Activated CD8-positive, alpha-beta T cell treated with anti-CD3 and anti-CD28 coated beads, Interleukin-2, amount 10 ng/mL, durations not matched to agents 7 days and 5 days (primary cell): ENCODE measurements around the gene FAM180A. TPM values are rescaled to one million over a fixed set of nuclear protein-coding genes. Genes with fewer than 3 reads are reported as not detected.
"Not testable (repeated sequence)": the region's sequence is repeated elsewhere in the genome, so short reads cannot be mapped to it uniquely, and the experiment has no call there.

ENCODE experiments used
- ATAC-seq: fragments of 150-1000 bp; cut with Tn5 transposase; one replicate; pipeline ENCODE4 v1.10.0; 2021; ENCODE audit warnings: moderate library complexity
- CTCF ChIA-PET: fragments of 350-600 bp; sonication (Branson Sonifier 250); formaldehyde crosslinking; loops from one replicate; lab custom pipeline; 2021; ENCODE audit warnings: antibody characterized with exemption; lab: Charles Lee
- POLR2A ChIA-PET: fragments of 350-600 bp; sonication (Branson Sonifier 250); formaldehyde crosslinking; loops from one replicate; lab custom pipeline; 2021; ENCODE audit warnings: antibody characterized with exemption; lab: Charles Lee
- DNase-seq: peaks from one replicate; pipeline ENCODE4 v3.0.0-alpha.2; 2020
- H3K27ac Mint-ChIP-seq: one replicate; pipeline ENCODE4 v1.8.0; 2021; ENCODE audit warnings: mild to moderate bottlenecking, mixed read lengths
- H3K27me3 Mint-ChIP-seq: one replicate; pipeline ENCODE4 v1.8.0; 2021; ENCODE audit warnings: low read depth, mixed read lengths
- H3K36me3 Mint-ChIP-seq: one replicate; pipeline ENCODE4 v1.8.0; 2021; ENCODE audit warnings: low read depth, mixed read lengths
- H3K4me1 Mint-ChIP-seq: one replicate; pipeline ENCODE4 v1.8.0; 2021; ENCODE audit warnings: low read depth, mixed read lengths
- H3K4me3 Mint-ChIP-seq: one replicate; pipeline ENCODE4 v1.8.0; 2021; ENCODE audit warnings: mild to moderate bottlenecking, mixed read lengths
- H3K9me3 Mint-ChIP-seq: one replicate; pipeline ENCODE4 v1.8.0; 2022; ENCODE audit warnings: mixed read lengths; ENCODE audit not compliant: insufficient read depth
- total RNA-seq, 2 experiments: library from RNA; stranded (reverse); gene quantifications; one replicate each; pipeline ENCODE4 v1.2.3, GENCODE V29; 2021

FAM180A gene
- total RNA-seq, 2 experiments from 2014 or later, result not detected

DNA sequence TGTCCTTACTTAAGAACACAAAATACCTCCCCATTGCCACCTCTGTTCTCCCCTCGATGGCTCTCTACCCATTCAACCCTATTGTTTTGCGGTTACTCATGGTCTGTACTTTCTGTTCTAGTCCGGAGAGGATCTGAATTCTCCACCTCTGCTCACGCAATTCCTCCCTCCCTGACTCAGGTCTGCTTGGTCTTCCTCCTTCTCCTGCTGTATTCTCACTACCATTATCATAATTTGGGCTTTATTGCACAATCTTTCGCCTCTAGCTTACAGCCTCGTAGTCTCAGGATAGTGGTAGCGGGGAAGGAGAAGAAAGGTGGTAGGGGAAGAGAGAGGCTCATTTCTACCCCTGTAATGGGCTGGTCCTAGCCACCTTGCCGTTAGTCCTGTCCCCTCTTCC, 35.4 kb upstream of the FAM180A start:
- CTCF ChIA-PET, result no interaction called here
- no peaks in the 10 kb centered on the region for H3K4me1 Mint-ChIP-seq
- DNase-seq, result no peak
- POLR2A ChIA-PET, result no interaction called here
- H3K27me3 Mint-ChIP-seq, result peaks cover 25% of the 10 kb centered on the region
- no peaks in the 10 kb centered on the region for H3K36me3 Mint-ChIP-seq
- H3K4me3 Mint-ChIP-seq, result no peak overlapping the region
- no peak for ATAC-seq
- no peak overlapping the region for H3K27ac Mint-ChIP-seq
- no peaks in the 10 kb centered on the region for H3K9me3 Mint-ChIP-seq

DNA sequence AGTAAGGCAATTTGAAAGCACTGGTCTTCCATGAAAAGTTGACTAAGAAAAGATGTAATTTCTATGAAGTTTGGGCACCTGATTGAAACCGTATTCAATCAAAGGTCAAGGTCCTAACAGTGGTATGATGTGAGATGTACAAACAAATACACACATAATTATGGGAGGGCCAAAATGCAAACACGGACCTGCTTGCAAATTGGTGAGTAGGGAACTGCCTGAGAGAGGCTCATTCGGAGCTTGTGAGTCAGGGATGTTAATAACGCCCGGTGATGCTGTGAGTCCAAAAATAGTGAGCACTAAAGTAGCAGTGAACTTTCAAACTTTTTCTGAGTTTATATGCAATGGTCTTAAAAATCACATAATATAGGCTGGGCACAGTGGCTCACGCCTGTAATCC, 34.2 kb upstream of the FAM180A start:
- no peak overlapping the region for H3K4me3 Mint-ChIP-seq
- ChIA-PET CTCF (no interaction called here), POLR2A (no interaction called here)
- no peaks in the 10 kb centered on the region for H3K36me3 Mint-ChIP-seq
- no peak overlapping the region for H3K27ac Mint-ChIP-seq
- ATAC-seq, result no peak
- H3K4me1 Mint-ChIP-seq, result no peaks in the 10 kb centered on the region
- no peaks in the 10 kb centered on the region for H3K9me3 Mint-ChIP-seq
- DNase-seq, result no peak
- H3K27me3 Mint-ChIP-seq, result peaks cover 28% of the 10 kb centered on the region

GRCh38 chr7:135782377-135782776, 33.8 kb upstream of the FAM180A start:
- no peak overlapping the region for H3K4me3 Mint-ChIP-seq
- no peaks in the 10 kb centered on the region for H3K36me3 Mint-ChIP-seq
- ATAC-seq, result no peak
- CTCF ChIA-PET, result no interaction called here
- no peaks in the 10 kb centered on the region for H3K9me3 Mint-ChIP-seq
- H3K27me3 Mint-ChIP-seq, result peaks cover 29% of the 10 kb centered on the region
- no peaks in the 10 kb centered on the region for H3K4me1 Mint-ChIP-seq
- POLR2A ChIA-PET, result no interaction called here
- no peak overlapping the region for H3K27ac Mint-ChIP-seq
- DNase-seq, result no peak

- H3K27ac Mint-ChIP-seq, result no peak overlapping the region
These were observed 29.2 kb upstream of the FAM180A start for GRCh38 chr7:135777626-135778398.

DNA sequence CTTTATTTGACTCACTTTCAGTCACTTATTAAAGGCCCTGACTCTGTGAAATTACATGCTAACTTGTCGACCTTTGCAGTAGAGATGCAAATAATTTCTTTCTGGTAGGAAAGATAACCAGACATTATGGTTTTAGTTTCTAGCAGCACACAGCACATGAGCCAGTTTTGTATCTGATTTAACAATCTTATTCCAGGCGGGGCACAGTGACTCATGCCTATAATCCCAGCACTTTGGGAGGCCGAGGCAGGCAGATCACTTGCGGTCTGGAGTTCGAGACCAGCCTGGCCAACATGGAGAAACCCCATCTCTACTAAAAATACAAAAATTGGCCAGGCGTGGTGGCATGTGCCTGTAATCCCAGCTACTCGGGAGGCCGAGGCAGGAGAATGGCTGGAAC, 27.3 kb upstream of the FAM180A start:
- H3K9me3 Mint-ChIP-seq, POLR2A ChIA-PET, H3K36me3 Mint-ChIP-seq, H3K4me3 Mint-ChIP-seq, H3K4me1 Mint-ChIP-seq, CTCF ChIA-PET, DNase-seq, H3K27ac Mint-ChIP-seq, ATAC-seq: not testable (repeated sequence)
- peaks cover 14% of the 10 kb centered on the region for H3K27me3 Mint-ChIP-seq

More at GRCh38 chr7:135777626-135778398, 29.2 kb upstream of the FAM180A start:
- Mint-ChIP-seq H3K4me3 (no peak overlapping the region), H3K4me1 (no peaks in the 10 kb centered on the region), H3K27me3 (peaks cover 14% of the 10 kb centered on the region), H3K9me3 (no peaks in the 10 kb centered on the region), H3K36me3 (no peaks in the 10 kb centered on the region)
- no peak for ATAC-seq
- ChIA-PET POLR2A (no interaction called here), CTCF (no interaction called here)
- DNase-seq, result no peak

DNA sequence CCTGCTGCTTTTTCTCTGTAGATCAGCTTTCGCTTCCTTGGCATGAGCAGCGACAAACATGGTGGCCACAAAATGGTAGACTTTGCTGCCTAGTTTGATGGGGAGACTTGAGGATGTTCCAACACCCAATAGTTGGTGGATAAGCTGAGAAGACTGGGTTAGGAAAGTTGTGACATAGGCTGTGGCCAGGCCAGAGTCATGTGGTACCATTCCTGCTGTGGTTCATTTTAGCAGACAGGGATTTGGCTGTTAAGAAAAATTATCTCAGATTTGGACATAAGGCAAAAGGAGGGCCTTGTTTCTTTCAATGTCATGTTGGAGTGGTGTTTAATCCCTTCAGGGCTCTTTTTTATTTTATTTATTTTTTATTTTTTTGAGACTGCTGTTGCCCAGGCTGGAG, 26.6 kb upstream of the FAM180A start:
- Mint-ChIP-seq H3K27ac (no peak overlapping the region), H3K36me3 (no peaks in the 10 kb centered on the region), H3K9me3 (no peaks in the 10 kb centered on the region), H3K27me3 (peaks cover 13% of the 10 kb centered on the region), H3K4me1 (peaks cover 2% of the 10 kb centered on the region), H3K4me3 (no peak overlapping the region)
- ATAC-seq (no peak), DNase-seq (no peak)
- ChIA-PET POLR2A (no interaction called here), CTCF (interaction anchor here (1.4 kb wide), 1 partner anchor 25 kb away, joined by 3 read pairs; no protein-coding TSS in a partner anchor)

GRCh38 chr7:135774284-135774683, 25.7 kb upstream of the FAM180A start:
- Mint-ChIP-seq H3K4me1 (peaks cover 2% of the 10 kb centered on the region), H3K9me3 (no peaks in the 10 kb centered on the region), H3K4me3 (no peak overlapping the region), H3K36me3 (no peaks in the 10 kb centered on the region), H3K27ac (no peak overlapping the region), H3K27me3 (peaks cover 15% of the 10 kb centered on the region)
- POLR2A ChIA-PET, result no interaction called here
- ATAC-seq (no peak), DNase-seq (no peak)
- CTCF ChIA-PET, result interaction anchor here (1.4 kb wide), 1 partner anchor 26 kb away, joined by 3 read pairs; no protein-coding TSS in a partner anchor

- Mint-ChIP-seq H3K27me3 (peaks cover 13% of the 10 kb centered on the region), H3K36me3 (no peaks in the 10 kb centered on the region), H3K27ac (no peak overlapping the region), H3K4me3 (no peak overlapping the region), H3K4me1 (peaks cover 2% of the 10 kb centered on the region), H3K9me3 (no peaks in the 10 kb centered on the region)
- no peak for DNase-seq
- ATAC-seq, result no peak
- ChIA-PET CTCF (no interaction called here), POLR2A (no interaction called here)
These were observed 24.9 kb upstream of the FAM180A start for GRCh38 chr7:135773464-135773863.

DNA sequence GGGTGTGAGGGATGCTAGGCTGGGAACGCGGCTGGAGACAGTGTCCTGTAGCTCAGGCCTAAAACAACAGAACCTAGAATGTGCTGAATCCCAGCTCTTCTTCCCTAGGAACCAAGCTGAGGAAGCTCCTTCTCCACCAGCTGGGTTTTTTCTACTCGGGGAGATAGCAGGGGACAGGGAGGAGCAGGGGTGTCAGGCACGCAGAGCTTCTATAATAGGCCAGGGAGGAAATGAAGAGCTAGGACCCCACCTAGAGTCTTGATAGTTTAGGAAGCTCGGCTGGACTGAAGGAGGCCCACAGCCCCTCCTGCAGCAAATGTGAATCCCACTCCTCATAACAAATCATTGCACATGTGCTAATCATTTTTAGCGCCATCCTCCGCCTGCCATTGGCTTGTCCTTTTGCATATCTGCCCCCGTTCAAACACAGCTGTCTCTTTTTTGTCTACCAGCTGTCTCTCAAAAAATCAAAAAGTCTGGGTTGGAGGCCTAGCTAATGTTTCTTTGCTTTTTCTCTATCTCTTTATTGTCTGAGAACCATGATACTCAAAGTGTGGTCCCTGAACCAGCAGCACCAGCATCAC, 24.1 kb upstream of the FAM180A start:
- no peak overlapping the region for H3K27ac Mint-ChIP-seq
- ATAC-seq (no peak), DNase-seq (no peak)
- H3K4me3 Mint-ChIP-seq, result no peak overlapping the region
- no peaks in the 10 kb centered on the region for H3K9me3 Mint-ChIP-seq
- ChIA-PET CTCF (interaction anchor here (0.5 kb wide), 1 partner anchor 153 kb away, joined by 4 read pairs; no protein-coding TSS in a partner anchor), POLR2A (no interaction called here)
- H3K4me1 Mint-ChIP-seq, result peaks cover 2% of the 10 kb centered on the region
- peaks cover 8% of the 10 kb centered on the region for H3K27me3 Mint-ChIP-seq
- H3K36me3 Mint-ChIP-seq, result no peaks in the 10 kb centered on the region

DNA sequence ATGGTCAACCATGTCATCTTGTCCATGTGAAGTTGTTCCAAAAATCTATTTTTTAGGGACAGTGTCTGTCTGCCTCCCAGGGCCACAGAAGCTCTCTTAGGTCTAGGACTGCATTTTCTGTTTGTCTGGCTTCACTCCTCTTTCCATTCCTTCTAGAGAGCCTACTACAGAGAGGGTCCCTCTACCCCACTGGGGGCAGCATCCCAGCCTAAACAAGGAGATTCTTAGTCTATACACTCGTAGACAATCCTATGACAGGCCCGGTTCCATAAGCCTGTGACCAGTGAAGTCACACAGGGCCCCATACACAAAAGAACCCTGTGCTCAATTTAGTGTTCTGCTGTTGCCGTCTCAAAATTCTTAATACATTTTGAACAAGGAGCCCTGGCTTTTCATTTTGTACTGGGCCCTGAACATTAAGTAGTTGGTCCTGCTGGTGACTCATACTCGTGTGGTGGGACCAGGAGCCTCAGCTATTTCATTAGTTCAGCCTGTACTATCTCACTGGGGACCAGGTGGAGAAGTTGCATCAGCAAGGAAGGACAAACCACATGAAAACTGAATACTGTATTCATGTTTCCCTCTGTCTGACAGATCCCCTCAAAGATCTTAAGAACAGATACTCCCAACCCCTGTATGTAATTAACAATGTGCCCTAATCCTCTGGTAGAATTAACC, 23.5 kb upstream of the FAM180A start:
- ATAC-seq (no peak), DNase-seq (no peak)
- CTCF ChIA-PET, result no interaction called here
- Mint-ChIP-seq H3K4me3 (no peak overlapping the region), H3K4me1 (peaks cover 2% of the 10 kb centered on the region), H3K27ac (no peak overlapping the region), H3K9me3 (no peaks in the 10 kb centered on the region), H3K36me3 (no peaks in the 10 kb centered on the region), H3K27me3 (peaks cover 5% of the 10 kb centered on the region)
- POLR2A ChIA-PET, result no interaction called here

DNA sequence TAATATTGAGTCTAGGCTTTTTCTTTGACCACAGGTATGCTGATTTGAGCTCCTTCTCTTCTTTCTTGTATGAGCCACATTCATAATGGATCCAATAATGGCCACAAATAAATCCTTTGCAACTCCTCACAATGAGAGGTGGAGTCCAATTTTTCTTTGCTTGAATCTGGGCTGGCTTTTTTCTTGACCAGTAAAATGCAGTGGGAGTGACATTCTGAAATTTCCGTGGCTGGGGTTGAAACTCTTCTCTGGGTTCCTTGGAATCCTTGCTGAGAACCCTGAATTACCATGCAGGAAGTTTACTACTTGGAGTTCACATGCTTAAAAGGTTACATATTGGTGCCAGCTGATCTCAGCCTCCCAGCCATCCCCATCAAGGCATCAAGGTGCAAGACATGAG, 22.4 kb upstream of the FAM180A start:
- ATAC-seq, result no peak
- peaks cover 2% of the 10 kb centered on the region for H3K4me1 Mint-ChIP-seq
- no peaks in the 10 kb centered on the region for H3K36me3 Mint-ChIP-seq
- H3K4me3 Mint-ChIP-seq, result no peak overlapping the region
- no peak overlapping the region for H3K27ac Mint-ChIP-seq
- no peak for DNase-seq
- POLR2A ChIA-PET, result no interaction called here
- peaks cover 5% of the 10 kb centered on the region for H3K27me3 Mint-ChIP-seq
- CTCF ChIA-PET, result no interaction called here
- no peaks in the 10 kb centered on the region for H3K9me3 Mint-ChIP-seq

DNA sequence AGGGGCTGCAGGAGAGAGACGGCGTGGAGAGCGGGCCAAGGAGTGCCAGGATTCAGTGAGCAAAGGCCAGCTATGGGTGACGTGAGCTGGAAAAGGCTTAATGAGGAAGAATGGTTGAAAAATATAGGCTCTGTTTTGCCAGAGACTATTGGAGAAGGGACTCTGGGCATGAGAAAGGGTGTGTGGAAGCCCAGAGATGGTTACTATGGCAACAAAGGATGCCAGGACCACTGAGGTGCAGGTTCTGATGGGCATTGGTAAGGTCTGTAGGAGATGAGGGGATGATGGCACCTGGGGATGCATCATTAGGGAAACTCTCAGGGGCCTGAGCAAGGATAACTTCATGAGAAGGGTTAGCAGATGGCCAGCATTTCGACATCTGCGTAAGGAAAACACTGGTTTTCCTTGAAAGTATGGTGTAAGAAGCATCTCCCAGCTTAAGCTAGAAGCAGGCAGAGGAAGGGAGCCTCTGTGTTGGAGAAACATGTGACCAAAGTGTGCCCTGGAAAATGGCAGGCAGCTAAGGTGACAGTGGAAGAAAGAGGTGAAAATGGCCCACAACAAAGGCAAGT, 21.6 kb upstream of the FAM180A start:
- ChIA-PET POLR2A (no interaction called here), CTCF (no interaction called here)
- H3K4me3 Mint-ChIP-seq, result no peak overlapping the region
- H3K27me3 Mint-ChIP-seq, result peaks cover 5% of the 10 kb centered on the region
- peaks cover 2% of the 10 kb centered on the region for H3K4me1 Mint-ChIP-seq
- ATAC-seq (no peak), DNase-seq (no peak)
- H3K9me3 Mint-ChIP-seq, result no peaks in the 10 kb centered on the region
- no peak overlapping the region for H3K27ac Mint-ChIP-seq
- H3K36me3 Mint-ChIP-seq, result no peaks in the 10 kb centered on the region
